Activated CD4-positive, alpha-beta memory T cell treated with anti-CD3 and anti-CD28 coated beads for 36 hours (primary cell): ENCODE data around the gene MRPL17. TPM values are rescaled to one million over a fixed set of nuclear protein-coding genes. Genes with fewer than 3 reads are reported as not detected.
A peak's percentile ranks its signal among the peaks of the same experiment; 100 is the strongest.

Experiments
- CTCF ChIA-PET: fragments of 350-600 bp; sonication (Branson Sonifier 250); formaldehyde crosslinking; loops from one replicate; lab custom pipeline; 2021; ENCODE audit warnings: antibody characterized with exemption, inconsistent platforms; lab: Charles Lee
- POLR2A ChIA-PET: fragments of 350-600 bp; sonication (Branson Sonifier 250); formaldehyde crosslinking; loops from one replicate; lab custom pipeline; 2021; ENCODE audit warnings: antibody characterized with exemption; lab: Charles Lee
- DNase-seq: peaks from one replicate; pipeline ENCODE4 v3.0.0-alpha.2; 2020
- H3K27ac Mint-ChIP-seq: one replicate; pipeline ENCODE4 v1.8.0; 2021; ENCODE audit warnings: mixed read lengths
- H3K27me3 Mint-ChIP-seq: one replicate; pipeline ENCODE4 v1.8.0; 2021; ENCODE audit warnings: mixed read lengths
- H3K36me3 Mint-ChIP-seq: one replicate; pipeline ENCODE4 v1.8.0; 2021; ENCODE audit warnings: mixed read lengths
- H3K4me1 Mint-ChIP-seq: one replicate; pipeline ENCODE4 v1.8.0; 2021; ENCODE audit warnings: low read depth, mixed read lengths
- H3K4me3 Mint-ChIP-seq: one replicate; pipeline ENCODE4 v1.8.0; 2021; ENCODE audit warnings: mild to moderate bottlenecking, mixed read lengths
- H3K9me3 Mint-ChIP-seq: one replicate; pipeline ENCODE4 v1.8.0; 2021; ENCODE audit warnings: mixed read lengths
- intact Hi-C: fragments of 100-400 bp; cut with micrococcal nuclease; formaldehyde crosslinking; loops from one replicate; pipeline ENCODE4 v1.15.1; 2023
- total RNA-seq, 2 experiments: library from RNA; stranded (reverse); gene quantifications; one replicate each; pipeline ENCODE4 v1.2.3, GENCODE V29; 2021

MRPL17 gene
- total RNA-seq, 2 experiments from 2014 or later: 98.5 to 102 TPM

- CTCF ChIA-PET: interaction anchor here (1.4 kb wide), 1 partner anchor 24 kb away, joined by 4 read pairs; no protein-coding TSS in a partner anchor
- POLR2A ChIA-PET: interaction anchor here (1.2 to 1.6 kb wide), 2 partner anchors 21 to 24 kb away, joined by 3 to 6 read pairs; partner anchors contain the start of gene TPP1
These were observed 40.2 kb downstream of the MRPL17 start for GRCh38 chr11:6642957-6643356.

GRCh38 chr11:6640985-6641701 is 42.0 kb downstream of the MRPL17 start:
- ChIA-PET CTCF (no interaction called here), POLR2A (no interaction called here)
- intact Hi-C loops: no loop called here
- DNase-seq: no peak
- Mint-ChIP-seq H3K9me3 (no peaks in the 10 kb centered on the region), H3K36me3 (no peaks in the 10 kb centered on the region), H3K27me3 (no peaks in the 10 kb centered on the region), H3K4me1 (no peaks in the 10 kb centered on the region), H3K27ac (no peak overlapping the region), H3K4me3 (no peak overlapping the region)

More at GRCh38 chr11:6642957-6643356, 40.2 kb downstream of the MRPL17 start:
- intact Hi-C loops: no loop called here
- H3K27me3 Mint-ChIP-seq: no peaks in the 10 kb centered on the region
- no peaks in the 10 kb centered on the region for H3K9me3 Mint-ChIP-seq
- DNase-seq: no peak
- H3K4me3 Mint-ChIP-seq: no peak overlapping the region
- no peaks in the 10 kb centered on the region for H3K36me3 Mint-ChIP-seq
- no peaks in the 10 kb centered on the region for H3K4me1 Mint-ChIP-seq
- H3K27ac Mint-ChIP-seq: no peak overlapping the region

DNA sequence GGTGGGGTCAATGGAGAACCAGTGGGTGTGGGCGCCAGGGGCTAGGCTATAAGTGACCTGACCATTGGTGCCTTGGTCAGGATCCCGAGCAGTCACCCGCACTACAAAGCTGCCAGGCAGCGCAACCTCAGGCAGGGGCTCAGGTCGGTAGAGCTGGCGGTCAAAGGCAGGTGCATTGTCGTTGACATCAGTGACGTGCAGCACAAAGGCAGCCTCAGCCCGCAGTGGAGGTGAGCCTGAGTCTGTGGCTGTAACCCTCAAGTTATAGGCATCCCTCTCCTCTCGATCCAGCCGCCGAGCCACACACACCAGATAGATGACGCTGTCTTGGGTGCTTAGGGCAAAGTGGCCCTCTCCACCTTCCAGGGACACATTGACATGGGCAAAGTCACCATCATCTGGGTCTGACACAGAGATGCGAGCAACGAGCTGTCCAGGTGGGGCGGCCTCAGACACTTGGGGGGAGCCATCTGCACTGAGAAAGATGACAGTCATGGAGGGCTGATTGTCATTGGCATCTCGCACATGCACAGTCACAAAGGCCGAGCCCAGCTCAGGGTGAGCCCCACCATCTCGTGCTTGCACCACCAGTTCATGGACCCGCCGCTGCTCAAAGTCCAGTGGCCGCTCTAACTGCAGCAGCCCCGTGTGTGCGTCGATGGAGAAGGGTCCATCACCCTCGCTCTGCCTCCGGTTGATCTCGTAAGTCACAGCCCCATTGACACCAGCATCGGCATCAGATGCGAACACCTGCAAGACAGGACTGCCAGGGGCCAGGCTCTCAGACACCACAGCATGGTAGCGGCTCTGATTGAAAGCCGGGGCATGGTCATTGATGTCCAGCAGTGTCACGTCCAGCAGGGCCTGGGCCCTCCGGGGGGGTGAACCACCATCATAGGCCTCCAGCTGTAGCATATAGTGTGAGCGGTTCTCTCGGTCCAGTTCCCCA is 42.8 kb downstream of the MRPL17 start:
- ChIA-PET CTCF (interaction anchor here (1.1 to 1.5 kb wide), 2 partner anchors 8 to 27 kb away, joined by 3 to 4 read pairs; no protein-coding TSS in a partner anchor), POLR2A (no interaction called here)
- Mint-ChIP-seq H3K27me3 (no peaks in the 10 kb centered on the region), H3K9me3 (no peaks in the 10 kb centered on the region), H3K4me3 (no peak overlapping the region), H3K36me3 (no peaks in the 10 kb centered on the region), H3K4me1 (no peaks in the 10 kb centered on the region), H3K27ac (no peak overlapping the region)
- DNase-seq: no peak
- intact Hi-C loops: no loop called here

DNA sequence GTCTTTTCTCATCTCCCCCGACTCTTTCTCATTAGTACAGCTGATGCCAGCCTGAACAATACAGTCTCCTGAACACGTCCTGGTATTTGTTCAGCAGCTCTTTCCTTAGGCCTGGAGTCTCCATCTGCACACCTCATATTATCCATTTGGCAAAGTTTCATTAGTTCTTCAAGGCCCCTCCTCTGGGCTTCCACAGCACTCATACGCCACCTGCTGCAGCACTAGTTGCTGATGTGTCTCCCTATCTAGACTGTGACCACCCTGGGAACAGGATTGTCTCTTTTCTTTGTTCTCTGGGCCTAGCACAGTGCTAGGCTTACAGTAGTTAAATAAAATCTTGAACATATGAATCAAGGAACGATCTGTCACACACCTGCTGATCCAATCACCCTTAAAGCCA is 44.7 kb downstream of the MRPL17 start:
- no peaks in the 10 kb centered on the region for H3K9me3 Mint-ChIP-seq
- no peak overlapping the region for H3K27ac Mint-ChIP-seq
- intact Hi-C loops: no loop called here

DNA sequence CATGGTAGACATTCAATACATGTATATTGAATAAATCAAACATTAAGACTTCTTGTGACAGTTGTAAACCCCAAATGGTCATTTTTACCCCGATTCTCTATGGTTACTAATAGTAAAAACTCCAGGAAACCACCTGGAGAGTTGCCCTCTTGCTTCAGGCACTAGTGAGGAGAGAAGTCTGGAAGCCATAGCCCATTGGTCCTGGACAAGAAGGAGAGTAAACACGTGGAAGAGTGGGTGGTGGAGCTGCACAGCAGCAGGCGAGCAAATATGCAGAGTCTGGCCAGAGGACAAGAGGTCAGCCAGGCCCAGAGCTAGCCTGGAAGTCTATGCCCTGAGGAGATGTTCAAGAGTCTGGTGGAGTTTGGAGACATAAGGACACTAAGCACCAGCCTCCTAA is 45.3 kb downstream of the MRPL17 start:
- ChIA-PET CTCF (interaction anchor here (1.0 kb wide), 1 partner anchor 107 kb away, joined by 3 read pairs; no protein-coding TSS in a partner anchor), POLR2A (no interaction called here)
- Mint-ChIP-seq H3K4me3 (no peak overlapping the region), H3K9me3 (no peaks in the 10 kb centered on the region), H3K36me3 (no peaks in the 10 kb centered on the region), H3K27me3 (no peaks in the 10 kb centered on the region), H3K27ac (no peak overlapping the region), H3K4me1 (no peaks in the 10 kb centered on the region)
- no peak for DNase-seq
- intact Hi-C loops: no loop called here

More for the DNA sequence above, 44.7 kb downstream of the MRPL17 start:
- H3K27me3 Mint-ChIP-seq: no peaks in the 10 kb centered on the region
- H3K4me1 Mint-ChIP-seq: no peaks in the 10 kb centered on the region
- DNase-seq: no peak
- H3K4me3 Mint-ChIP-seq: no peak overlapping the region
- POLR2A ChIA-PET: no interaction called here
- CTCF ChIA-PET: interaction anchor here (1.5 kb wide), 1 partner anchor 10 kb away, joined by 4 read pairs; no protein-coding TSS in a partner anchor
- no peaks in the 10 kb centered on the region for H3K36me3 Mint-ChIP-seq

GRCh38 chr11:6636480-6636879 is 46.7 kb downstream of the MRPL17 start:
- DNase-seq: no peak
- no peak overlapping the region for H3K27ac Mint-ChIP-seq
- no peaks in the 10 kb centered on the region for H3K36me3 Mint-ChIP-seq
- CTCF ChIA-PET: interaction anchor here (0.8 kb wide), 1 partner anchor 44 kb away, joined by 5 read pairs; no protein-coding TSS in a partner anchor
- no peaks in the 10 kb centered on the region for H3K27me3 Mint-ChIP-seq
- no peaks in the 10 kb centered on the region for H3K9me3 Mint-ChIP-seq
- intact Hi-C loops: no loop called here
- POLR2A ChIA-PET: no interaction called here
- no peak overlapping the region for H3K4me3 Mint-ChIP-seq
- no peaks in the 10 kb centered on the region for H3K4me1 Mint-ChIP-seq

GRCh38 chr11:6635082-6635932 is 47.8 kb downstream of the MRPL17 start:
- no peak overlapping the region for H3K4me3 Mint-ChIP-seq
- DNase-seq: no peak
- ChIA-PET POLR2A (no interaction called here), CTCF (no interaction called here)
- no peak overlapping the region for H3K27ac Mint-ChIP-seq
- peaks cover 1% of the 10 kb centered on the region for H3K36me3 Mint-ChIP-seq
- H3K9me3 Mint-ChIP-seq: no peaks in the 10 kb centered on the region
- intact Hi-C loops: no loop called here
- no peaks in the 10 kb centered on the region for H3K4me1 Mint-ChIP-seq
- H3K27me3 Mint-ChIP-seq: no peaks in the 10 kb centered on the region

DNA sequence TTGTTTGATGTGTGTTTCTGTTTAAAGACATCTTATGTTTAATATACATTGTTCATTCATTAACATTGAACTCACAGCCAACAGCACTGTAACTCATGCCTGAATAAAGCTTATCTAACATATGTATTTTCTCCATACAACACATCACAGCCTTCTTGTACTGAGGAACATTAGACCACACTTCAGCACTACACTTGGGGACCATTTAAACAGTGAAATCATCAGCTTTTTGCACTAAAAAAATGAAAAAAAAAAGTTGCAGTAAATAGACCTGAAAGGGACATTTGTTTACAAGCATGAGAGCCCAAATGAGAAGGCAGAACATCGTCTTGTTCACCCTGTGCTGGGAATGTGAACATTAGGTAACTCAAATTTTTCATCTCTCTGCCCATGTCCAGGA is 48.6 kb downstream of the MRPL17 start:
- H3K27ac Mint-ChIP-seq: no peak overlapping the region
- DNase-seq: no peak
- POLR2A ChIA-PET: no interaction called here
- H3K27me3 Mint-ChIP-seq: no peaks in the 10 kb centered on the region
- no peaks in the 10 kb centered on the region for H3K9me3 Mint-ChIP-seq
- CTCF ChIA-PET: no interaction called here
- no peak overlapping the region for H3K4me3 Mint-ChIP-seq
- intact Hi-C loops: no loop called here
- H3K36me3 Mint-ChIP-seq: peaks cover 1% of the 10 kb centered on the region
- H3K4me1 Mint-ChIP-seq: no peaks in the 10 kb centered on the region

DNA sequence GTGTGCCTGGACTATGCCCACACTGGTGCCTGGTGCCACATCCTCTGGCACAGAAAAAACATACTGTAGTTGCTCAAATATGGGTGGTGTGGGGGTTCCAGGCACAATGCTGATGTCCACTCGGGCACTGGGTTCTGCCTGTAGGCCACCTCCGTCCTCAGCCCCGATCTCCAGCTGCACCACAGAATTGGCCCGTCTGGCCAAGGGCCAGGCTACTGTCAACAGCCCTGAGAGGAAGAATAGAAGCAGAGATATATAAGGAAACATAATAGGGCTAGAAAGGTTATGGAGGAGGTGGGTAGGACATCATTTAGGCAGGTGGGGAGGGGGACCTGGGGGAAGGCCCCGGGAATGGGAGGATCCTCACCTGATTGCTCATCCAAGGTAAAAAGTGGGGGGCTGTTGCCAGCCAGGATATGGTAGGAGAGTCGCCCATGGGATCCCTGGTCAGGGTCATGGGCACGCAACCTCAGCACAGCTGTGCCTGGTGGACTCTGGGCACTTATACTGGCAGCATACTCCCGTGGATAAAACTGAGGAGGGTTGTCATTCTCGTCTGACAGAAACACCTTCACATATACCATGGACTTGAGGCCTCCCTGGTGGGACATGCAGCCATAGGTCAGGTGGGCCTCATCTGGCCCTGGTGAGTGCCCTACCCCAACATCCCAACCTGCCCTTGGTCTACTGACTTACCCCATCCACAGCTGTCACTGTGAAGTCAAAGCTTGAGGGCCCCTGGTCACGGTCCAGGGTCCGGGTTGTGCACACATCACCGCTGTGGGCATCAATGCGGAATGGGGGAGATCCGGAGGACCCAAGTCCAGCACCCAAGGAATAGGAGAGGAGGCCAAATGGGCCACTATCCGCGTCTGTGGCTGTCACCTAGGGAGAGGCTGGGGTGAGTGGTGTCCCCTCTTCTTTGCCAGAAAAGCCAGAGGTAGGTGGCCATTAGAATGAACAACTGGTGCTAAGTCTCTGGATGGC is 49.4 kb downstream of the MRPL17 start:
- Mint-ChIP-seq H3K4me1 (no peaks in the 10 kb centered on the region), H3K9me3 (no peaks in the 10 kb centered on the region), H3K4me3 (no peak overlapping the region), H3K27ac (no peak overlapping the region), H3K36me3 (peaks cover 1% of the 10 kb centered on the region), H3K27me3 (no peaks in the 10 kb centered on the region)
- no peak for DNase-seq
- CTCF ChIA-PET: interaction anchor here (0.5 kb wide), 1 partner anchor 34 kb away, joined by 3 read pairs; no protein-coding TSS in a partner anchor
- intact Hi-C loops: no loop called here
- POLR2A ChIA-PET: no interaction called here

- H3K9me3 Mint-ChIP-seq: no peaks in the 10 kb centered on the region
- H3K27ac Mint-ChIP-seq: no peak overlapping the region
- ChIA-PET POLR2A (interaction anchor here (1.0 kb wide), 1 partner anchor 11 kb away, joined by 3 read pairs; no protein-coding TSS in a partner anchor), CTCF (interaction anchor here (0.5 kb wide), 1 partner anchor 35 kb away, joined by 3 read pairs; no protein-coding TSS in a partner anchor)
- H3K4me3 Mint-ChIP-seq: no peak overlapping the region
- peaks cover 1% of the 10 kb centered on the region for H3K36me3 Mint-ChIP-seq
- peaks cover 10% of the 10 kb centered on the region for H3K4me1 Mint-ChIP-seq
- DNase-seq: peak; percentile 28
- intact Hi-C loops: no loop called here
- no peaks in the 10 kb centered on the region for H3K27me3 Mint-ChIP-seq
These were observed 50.7 kb downstream of the MRPL17 start for GRCh38 chr11:6632116-6633073.
